GM06990 (cell line): ENCODE measurements around the gene EIF3F.

Experiments used
- DNase-seq: peaks from one replicate; pipeline ENCODE4 v3.0.0-alpha.2; 2011; ENCODE audit not compliant: insufficient read length; ENCODE audit errors: extremely low read depth
- H3K27me3 ChIP-seq: replicated peaks from 2 replicates; pipeline ENCODE4 v1.6.0; 2011; ENCODE audit warnings: low read length; ENCODE audit not compliant: control insufficient read depth, insufficient read depth
- H3K36me3 ChIP-seq: 2 replicates; pipeline ENCODE4 v1.5.1; 2011; ENCODE audit warnings: low read length; ENCODE audit not compliant: control insufficient read depth, insufficient read depth
- H3K4me3 ChIP-seq: replicated peaks from 2 replicates; pipeline ENCODE4 v1.5.1; 2011; ENCODE audit warnings: low read depth, mild to moderate bottlenecking, control low read depth, low read length
- CTCF ChIP-seq: IDR thresholded peaks from 2 replicates; pipeline ENCODE4 v1.5.1; 2011; ENCODE audit warnings: low read length, control low read depth, mild to moderate bottlenecking, inconsistent platforms; ENCODE audit not compliant: insufficient read depth, poor library complexity, severe bottlenecking

The EIF3F gene

GRCh38 chr11:8025123-8025522 is 38.0 kb downstream of the EIF3F start:
- H3K36me3 ChIP-seq = no peaks in the 10 kb centered on the region
- no peak for TF ChIP-seq CTCF
- H3K27me3 ChIP-seq = no peaks in the 10 kb centered on the region; the same call in none of the 2 replicates
- DNase-seq = no peak
- no peak overlapping the region for H3K4me3 ChIP-seq

GRCh38 chr11:8025816-8026215 is 38.7 kb downstream of the EIF3F start:
- H3K4me3 ChIP-seq = no peak overlapping the region
- H3K36me3 ChIP-seq = no peaks in the 10 kb centered on the region
- no peak for DNase-seq
- no peaks in the 10 kb centered on the region; the same call in none of the 2 replicates for H3K27me3 ChIP-seq
- no peak for TF ChIP-seq CTCF

GRCh38 chr11:8026982-8027381 is 39.8 kb downstream of the EIF3F start:
- Histone ChIP-seq H3K36me3 (no peaks in the 10 kb centered on the region), H3K4me3 (no peak overlapping the region), H3K27me3 (no peaks in the 10 kb centered on the region; the same call in none of the 2 replicates)
- no peak for DNase-seq
- no peak for TF ChIP-seq CTCF

- no peak for DNase-seq
- H3K36me3 ChIP-seq = no peaks in the 10 kb centered on the region
- TF ChIP-seq CTCF = no peak
Observed at GRCh38 chr11:8028766-8029165, 41.6 kb downstream of the EIF3F start.

GRCh38 chr11:8030526-8031247 is 43.5 kb downstream of the EIF3F start:
- DNase-seq = no peak
- Histone ChIP-seq H3K27me3 (no peaks in the 10 kb centered on the region; the same call in 1 of the 2 replicates), H3K4me3 (no peak overlapping the region), H3K36me3 (no peaks in the 10 kb centered on the region)
- TF ChIP-seq CTCF = no peak

More at GRCh38 chr11:8028766-8029165, 41.6 kb downstream of the EIF3F start:
- no peak overlapping the region for H3K4me3 ChIP-seq
- no peaks in the 10 kb centered on the region; the same call in none of the 2 replicates for H3K27me3 ChIP-seq
